Inflammatory macrophage (primary cell): ENCODE data around the gene CEBPG.

Experiments
- DNase-seq, 2 donors: peaks; one replicate each; pipeline ENCODE4 v3.0.0-alpha.2; 2020 to 2022

The CEBPG gene

DNA sequence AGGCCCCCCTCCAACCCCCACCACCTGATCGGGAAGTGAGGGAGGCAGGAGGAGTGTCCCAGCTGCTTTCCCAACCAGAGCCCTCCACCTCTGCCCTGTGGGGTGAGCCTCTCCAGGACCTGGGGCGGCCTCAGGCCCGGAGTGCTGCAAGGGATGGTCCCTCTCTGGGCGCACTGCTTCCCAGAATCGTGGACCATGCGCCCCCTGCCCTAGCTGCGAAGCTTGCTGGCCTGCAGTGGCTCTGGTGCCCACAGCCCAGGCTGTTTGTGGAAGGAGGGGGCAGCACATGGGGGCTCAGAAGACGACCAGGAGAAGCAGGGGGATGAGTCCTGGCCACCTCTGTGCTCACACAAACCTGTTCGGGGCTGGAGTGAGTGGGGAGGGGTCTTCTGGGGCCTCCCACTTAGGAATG, 33.6 kb downstream of the CEBPG start:
- no peak for DNase-seq

- peak; percentile 17 to 77 for DNase-seq
Measured at GRCh38 chr19:33407716-33408115, 34.2 kb downstream of the CEBPG start.

DNA sequence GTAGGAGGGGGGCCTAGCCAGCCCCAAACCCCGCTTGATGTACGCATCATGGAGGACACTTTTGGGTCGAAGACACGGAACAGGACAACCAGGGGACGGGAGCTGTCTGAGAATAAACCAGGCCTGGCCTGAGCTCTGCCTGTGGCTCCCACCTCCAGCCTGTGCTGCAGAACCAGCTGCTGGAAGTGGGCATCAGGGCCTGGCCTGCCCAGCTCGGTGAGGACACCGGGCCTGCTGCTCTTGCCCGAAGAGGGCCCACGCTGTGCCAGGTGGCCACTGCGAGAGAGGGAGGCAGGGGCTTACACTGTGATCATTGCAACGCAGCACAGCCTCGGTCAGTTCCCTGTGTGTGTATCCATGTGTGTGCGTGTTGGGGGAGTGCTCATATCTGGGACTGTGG, 34.6 kb downstream of the CEBPG start:
- no peak for DNase-seq

- DNase-seq: no peak
Measured at GRCh38 chr19:33408538-33409434, 35.3 kb downstream of the CEBPG start.

DNA sequence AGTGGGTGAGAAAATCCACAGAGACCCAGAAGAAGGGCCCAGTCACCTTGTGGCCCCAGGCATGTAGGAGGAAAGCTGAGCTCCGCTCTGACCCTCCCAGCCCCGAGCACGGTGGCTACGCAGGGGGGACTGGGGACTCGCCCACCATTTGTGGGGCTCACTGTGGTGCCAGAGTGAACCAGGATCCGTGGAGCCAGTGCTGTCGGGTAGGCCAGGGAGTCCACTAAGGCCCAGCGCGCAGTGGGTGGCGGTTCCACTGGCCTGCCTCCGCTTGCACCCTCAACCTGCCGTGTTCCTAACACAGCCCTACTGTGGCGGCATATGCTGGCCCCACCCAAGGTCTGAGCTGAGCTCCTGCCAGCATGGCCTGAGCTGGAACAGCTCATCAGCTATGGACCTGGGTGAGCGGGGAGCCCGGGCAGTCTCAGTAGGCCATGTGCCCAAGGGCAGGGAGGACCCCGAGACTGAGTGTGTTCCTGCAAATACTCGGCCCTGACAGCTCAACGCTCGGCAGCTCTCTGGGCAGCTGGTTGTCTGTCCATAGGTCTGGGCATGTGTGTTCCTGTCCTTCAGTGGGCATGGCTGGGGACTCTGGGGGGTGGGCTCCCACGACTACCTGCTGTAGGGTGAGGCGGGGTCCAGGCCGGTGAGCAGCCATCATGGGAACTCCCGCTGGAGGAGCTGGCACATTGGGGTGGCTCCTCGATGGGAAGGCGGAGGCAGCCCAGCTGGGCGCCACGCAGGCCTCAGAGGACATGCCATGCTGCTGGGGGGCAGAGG, 36.6 kb downstream of the CEBPG start:
- no peak for DNase-seq

- no peak for DNase-seq
Measured at GRCh38 chr19:33410915-33411401, 37.4 kb downstream of the CEBPG start.

DNA sequence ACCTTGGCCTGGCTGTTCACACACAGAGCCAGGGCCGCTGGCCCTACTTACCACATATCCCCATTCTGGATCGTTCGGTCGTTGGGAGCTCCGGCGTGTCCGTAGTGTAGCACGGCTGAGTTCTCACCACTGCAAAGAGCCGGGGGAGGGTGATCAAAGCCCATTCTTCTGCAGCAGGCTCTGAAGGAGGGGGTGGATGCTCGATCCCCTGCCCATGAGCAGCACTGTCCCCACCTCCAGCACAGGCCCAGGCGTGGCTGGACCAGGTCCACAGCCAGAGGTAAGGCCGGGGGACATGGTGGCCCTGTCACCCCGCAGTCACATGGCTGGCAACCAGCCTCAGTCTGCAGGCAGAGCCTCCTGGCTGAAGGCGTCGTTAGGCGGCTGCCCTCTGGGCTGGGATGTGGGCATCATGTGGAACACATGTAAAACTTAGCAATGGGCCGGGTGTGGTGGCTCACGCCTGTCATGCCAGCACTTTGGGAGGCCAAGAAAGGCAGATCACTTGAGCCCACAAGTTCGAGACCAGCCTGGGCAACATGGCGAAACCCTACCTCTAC, 38.2 kb downstream of the CEBPG start:
- no peak for DNase-seq

DNA sequence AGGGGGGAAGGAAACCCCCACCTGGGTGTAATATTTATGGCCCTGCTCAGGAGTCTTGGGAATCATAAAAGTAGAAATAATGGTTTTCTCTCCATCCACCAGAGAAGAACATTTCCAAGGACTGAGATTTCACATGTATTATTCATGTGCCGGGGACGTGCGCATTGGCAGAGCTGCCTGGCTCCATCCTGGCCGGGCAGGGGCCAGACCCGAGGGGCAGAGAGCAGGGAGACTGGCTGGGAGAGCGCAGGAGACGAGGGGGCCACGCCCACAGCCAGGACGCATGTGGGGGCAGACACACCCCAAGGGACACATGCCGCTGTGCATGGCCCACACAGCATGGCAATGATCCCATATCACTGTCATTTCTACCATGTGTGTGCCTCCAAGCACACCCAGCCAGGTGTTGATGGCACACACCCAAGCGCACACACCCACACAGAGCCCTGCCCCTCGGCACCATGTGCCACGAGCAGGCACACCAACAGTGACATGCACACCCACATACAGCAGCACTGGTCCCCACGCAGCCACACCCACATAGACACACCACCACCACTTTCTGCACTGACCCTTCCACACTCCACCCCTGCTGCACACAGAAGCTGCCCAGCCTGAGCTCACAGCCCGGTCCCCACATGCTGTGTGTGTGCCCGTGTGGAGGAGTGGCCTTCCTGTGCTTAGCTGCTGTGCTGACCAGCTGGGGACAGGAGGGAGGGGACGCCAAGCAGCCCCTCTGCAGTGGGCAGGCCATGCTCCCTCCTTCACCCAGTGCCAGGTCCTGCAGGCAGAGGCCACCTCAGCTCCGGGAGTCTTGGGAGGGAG, 39.3 kb downstream of the CEBPG start:
- DNase-seq: no peak

GRCh38 chr19:33413426-33413725, 39.9 kb downstream of the CEBPG start:
- DNase-seq: no peak

DNA sequence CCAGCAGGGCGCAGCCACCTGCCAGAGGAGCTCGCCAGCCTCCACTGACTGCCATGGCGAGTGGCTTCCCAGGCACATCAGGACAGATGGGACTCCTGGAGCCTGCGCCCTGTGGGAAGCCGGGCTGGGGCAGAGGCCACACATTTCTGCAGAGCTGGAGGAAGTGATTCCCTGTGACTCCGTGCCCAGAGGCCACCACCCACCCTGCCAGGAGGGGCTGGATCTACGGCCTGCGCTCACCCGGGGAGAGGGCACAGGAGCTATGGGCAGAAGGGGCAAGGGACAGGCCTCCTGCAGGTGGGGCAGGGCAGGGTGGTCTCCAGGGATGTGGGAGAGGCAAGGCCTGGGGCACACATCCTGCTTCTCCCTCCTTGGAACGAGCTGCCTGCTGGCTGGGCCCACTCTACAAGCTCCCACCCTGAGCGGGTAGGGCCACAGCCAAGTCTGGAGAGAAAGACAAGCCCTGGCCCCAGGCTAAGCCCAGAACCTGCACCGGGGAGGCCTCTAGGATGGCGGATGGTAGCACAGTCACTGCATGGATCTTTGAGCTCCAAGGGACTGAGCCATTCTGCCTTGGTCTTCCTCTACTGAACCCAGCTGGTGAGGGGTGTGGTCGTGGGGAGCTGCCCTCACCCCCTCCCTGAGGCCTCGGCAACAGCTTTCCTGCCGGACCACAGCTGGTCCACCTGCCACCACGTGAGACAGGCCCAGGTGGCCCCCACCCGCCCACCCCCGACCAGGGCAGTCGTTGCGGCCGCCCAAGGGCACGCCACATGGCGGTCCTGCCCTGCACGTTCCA, 40.6 kb downstream of the CEBPG start:
- no peak for DNase-seq

GRCh38 chr19:33414667-33415605, 41.4 kb downstream of the CEBPG start:
- no peak for DNase-seq

DNA sequence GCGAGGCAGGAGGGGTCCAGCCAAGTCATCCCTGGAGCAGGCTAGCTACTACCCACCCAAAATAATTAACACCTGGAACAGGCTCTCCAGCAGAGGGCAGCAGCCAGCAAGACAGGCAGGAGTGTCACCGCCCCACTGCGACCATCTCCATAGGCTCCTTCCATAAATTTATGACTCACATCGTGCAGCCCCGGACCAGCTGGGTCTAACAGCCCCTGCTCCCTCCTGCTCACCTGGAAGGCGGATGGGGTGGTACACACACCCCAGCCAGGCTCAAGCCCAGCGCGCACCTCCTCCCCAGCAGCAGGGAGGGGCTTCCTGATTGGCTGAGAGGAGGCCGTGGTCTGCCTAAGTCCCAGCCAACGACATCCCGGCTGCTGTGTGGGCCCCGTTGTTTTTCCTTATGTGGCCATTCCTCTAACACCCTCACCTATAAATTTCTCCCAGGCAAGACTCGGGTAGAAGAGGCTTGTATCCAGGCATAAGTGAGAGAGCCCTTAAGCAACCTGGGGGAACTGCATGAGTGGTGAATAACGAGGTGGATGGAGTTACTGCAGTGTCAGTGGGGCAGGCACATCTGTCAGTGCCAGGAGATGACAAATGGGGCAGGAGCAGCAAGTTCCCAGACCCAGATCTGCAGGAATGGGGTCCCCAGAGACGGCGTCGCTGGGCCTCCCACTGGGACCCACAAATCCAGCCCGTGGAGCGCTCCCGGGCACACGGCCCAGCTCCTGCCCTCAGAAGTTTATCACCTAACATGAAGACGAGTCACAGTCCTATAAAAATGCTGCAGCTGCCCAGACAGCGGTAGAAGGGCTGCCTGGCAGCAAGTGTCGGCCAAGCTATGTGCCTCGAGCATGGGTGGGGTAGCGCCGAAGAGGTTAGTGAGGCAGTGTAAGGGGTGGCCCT, 43.1 kb downstream of the CEBPG start:
- peak; percentile 19 to 49 for DNase-seq

GRCh38 chr19:33417751-33418150, 44.2 kb downstream of the CEBPG start:
- no peak for DNase-seq

- DNase-seq: no peak
Measured at GRCh38 chr19:33418461-33418860, 45.0 kb downstream of the CEBPG start.

GRCh38 chr19:33418871-33419787, 45.6 kb downstream of the CEBPG start:
- no peak for DNase-seq

DNA sequence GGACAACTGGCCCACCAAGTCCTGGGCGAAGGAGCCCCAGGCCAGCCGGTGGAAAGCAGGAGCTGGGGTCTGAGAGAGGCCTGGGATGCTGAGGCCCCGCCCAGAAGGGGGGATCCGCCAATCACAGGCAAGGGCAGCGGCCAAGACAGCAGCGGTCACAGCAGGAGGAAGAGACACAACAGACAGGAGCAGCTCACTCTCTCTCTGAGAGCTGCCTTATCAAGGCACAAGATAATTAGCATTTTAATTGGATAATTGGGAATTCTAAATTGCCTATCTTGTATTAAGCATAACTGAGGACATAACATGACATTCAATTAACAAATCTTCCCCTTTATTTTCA, 46.2 kb downstream of the CEBPG start:
- DNase-seq: no peak

DNA sequence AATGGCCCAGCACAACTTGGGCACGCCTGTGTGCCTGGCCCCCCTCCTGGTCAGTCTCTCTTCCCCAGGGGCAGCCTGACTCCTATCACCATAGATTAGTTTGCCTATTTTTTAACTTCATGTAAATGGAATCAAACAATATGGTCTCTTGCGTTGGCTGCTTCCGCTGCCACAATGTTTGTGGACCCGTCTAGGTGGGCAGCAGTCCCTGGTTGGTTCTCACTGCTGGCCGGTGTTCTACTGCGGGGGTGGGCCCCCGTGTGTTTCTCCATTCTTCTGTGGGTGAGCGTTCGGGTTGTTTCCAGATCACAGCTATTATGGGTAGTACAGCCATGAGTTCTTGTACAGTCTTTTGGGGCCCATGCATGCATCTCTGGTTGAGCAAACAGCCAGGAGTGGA, 47.3 kb downstream of the CEBPG start:
- no peak for DNase-seq

DNA sequence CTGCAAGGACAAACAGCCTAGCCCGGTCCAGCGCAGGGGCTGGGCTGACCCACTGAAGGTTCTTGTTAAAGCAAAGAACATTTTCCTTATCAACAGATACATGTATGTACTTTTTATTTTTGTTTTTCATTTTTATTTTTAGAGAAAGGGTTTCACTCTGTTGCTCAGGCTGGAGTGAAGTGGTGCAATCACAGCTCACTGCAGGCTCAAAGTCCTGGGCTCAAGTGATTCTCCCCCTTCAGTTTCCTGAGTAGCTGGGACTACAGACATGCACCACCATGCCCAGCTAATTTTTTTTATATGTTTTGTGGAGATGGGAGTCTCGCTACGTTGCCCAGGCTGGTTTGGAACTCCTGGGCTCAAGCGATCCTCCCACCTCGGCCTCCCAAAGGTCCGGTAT, 47.9 kb downstream of the CEBPG start:
- no peak for DNase-seq
